ENCODE measurements around the gene COL28A1. TPM values are rescaled to one million over a fixed set of nuclear protein-coding genes. Genes with fewer than 3 reads are reported as not detected.
"Not testable (repeated sequence)": the region's sequence is repeated elsewhere in the genome, so short reads cannot be mapped to it uniquely, and the experiment has no call there.

COL28A1 gene
- total and polyA plus RNA-seq, 7 donors: 0.29 to 6.3 (median 1.9) TPM

- Histone ChIP-seq H3K4me1 (no peaks in the 10 kb centered on the region), H3K9me3 (no peaks in the 10 kb centered on the region), H3K27ac (no peak overlapping the region), H3K4me3 (no peak overlapping the region), H3K36me3 (ENCODE audit: insufficient read depth in 1 of 2, low read depth in 1 of 2) (peaks cover 0 to 22% of the 10 kb centered on the region in 2 donors), H3K27me3 (ENCODE audit: insufficient read depth in 3 of 3, low read length in 2 of 3) (no peaks in the 10 kb centered on the region)
- DNase-seq (no peak), ATAC-seq (no peak)
- TF ChIP-seq CTCF (IDR thresholded peaks at IDR 0.05): no peak
- intact Hi-C loops (cut with DNase I): no loop called here
Measured at GRCh38 chr7:7474436-7474835, 61.2 kb downstream of the COL28A1 start.

GRCh38 chr7:7464991-7465765, 70.5 kb downstream of the COL28A1 start:
- not testable (repeated sequence) for H3K4me3 ChIP-seq, ATAC-seq
- WGBS, 3 donors: 92 to 93% (median 92%) methylated on average over 24 to 29 of the region's 39 CpGs

GRCh38 chr7:7454000-7454399, 81.7 kb downstream of the COL28A1 start:
- no peak for ATAC-seq
- Histone ChIP-seq H3K27me3 (ENCODE audit: insufficient read depth in 3 of 3, low read length in 2 of 3) (no peaks in the 10 kb centered on the region), H3K36me3 (ENCODE audit: insufficient read depth in 1 of 2, low read depth in 1 of 2) (peaks cover 0 to 15% of the 10 kb centered on the region in 2 donors), H3K4me1 (no peaks in the 10 kb centered on the region), H3K4me3 (no peak overlapping the region), H3K9me3 (peaks cover 8% of the 10 kb centered on the region), H3K27ac (no peak overlapping the region)
- no peak for TF ChIP-seq CTCF (IDR thresholded peaks at IDR 0.05)
- intact Hi-C loops (cut with DNase I): no loop called here
- DNase-seq: no peak

More at GRCh38 chr7:7464991-7465765, 70.5 kb downstream of the COL28A1 start:
- intact Hi-C loops (cut with DNase I): loop anchor here in 1 of 2 donors (5.0 kb wide), 1 partner anchor 1472 kb away; no protein-coding TSS in a partner anchor
- H3K36me3 ChIP-seq (ENCODE audit: insufficient read depth in 1 of 2, low read depth in 1 of 2); H3K9me3 ChIP-seq; H3K27ac ChIP-seq; DNase-seq; H3K27me3 ChIP-seq (ENCODE audit: insufficient read depth in 3 of 3, low read length in 2 of 3); H3K4me1 ChIP-seq: not testable (repeated sequence)

- H3K9me3 ChIP-seq: peaks cover 18% of the 10 kb centered on the region
- H3K27me3 ChIP-seq (ENCODE audit: insufficient read depth in 3 of 3, low read length in 2 of 3): no peaks in the 10 kb centered on the region
- ATAC-seq (no peak), DNase-seq (no peak)
- H3K27ac ChIP-seq: no peak overlapping the region
- TF ChIP-seq CTCF (IDR thresholded peaks at IDR 0.05): no peak
- WGBS, 3 donors: 84% methylated on average over 2 of the region's 2 CpGs
- no peak overlapping the region for H3K4me3 ChIP-seq
- H3K4me1 ChIP-seq: no peaks in the 10 kb centered on the region
- intact Hi-C loops (cut with DNase I): no loop called here
- peaks cover 0 to 15% of the 10 kb centered on the region in 2 donors for H3K36me3 ChIP-seq (ENCODE audit: insufficient read depth in 1 of 2, low read depth in 1 of 2)
Measured at GRCh38 chr7:7452652-7453051, 83.0 kb downstream of the COL28A1 start.

- WGBS, 3 donors: 82 to 87% (median 85%) methylated on average over 3 of the region's 3 CpGs
- TF ChIP-seq CTCF (IDR thresholded peaks at IDR 0.05): no peak
- Histone ChIP-seq H3K27ac (no peak overlapping the region), H3K9me3 (peaks cover 18% of the 10 kb centered on the region), H3K4me3 (no peak overlapping the region), H3K4me1 (no peaks in the 10 kb centered on the region), H3K27me3 (ENCODE audit: insufficient read depth in 3 of 3, low read length in 2 of 3) (no peaks in the 10 kb centered on the region), H3K36me3 (ENCODE audit: insufficient read depth in 1 of 2, low read depth in 1 of 2) (peaks cover 0 to 15% of the 10 kb centered on the region in 2 donors)
- ATAC-seq: no peak
- DNase-seq: no peak
- intact Hi-C loops (cut with DNase I): no loop called here
Measured at GRCh38 chr7:7452119-7452518, 83.6 kb downstream of the COL28A1 start.

Data from psoas muscle (tissue), 8 donors.